Measurements from ENCODE around the gene DHX34.
"Not testable (repeated sequence)": the region's sequence is repeated elsewhere in the genome, so short reads cannot be mapped to it uniquely, and the experiment has no call there.

The DHX34 gene

DNA sequence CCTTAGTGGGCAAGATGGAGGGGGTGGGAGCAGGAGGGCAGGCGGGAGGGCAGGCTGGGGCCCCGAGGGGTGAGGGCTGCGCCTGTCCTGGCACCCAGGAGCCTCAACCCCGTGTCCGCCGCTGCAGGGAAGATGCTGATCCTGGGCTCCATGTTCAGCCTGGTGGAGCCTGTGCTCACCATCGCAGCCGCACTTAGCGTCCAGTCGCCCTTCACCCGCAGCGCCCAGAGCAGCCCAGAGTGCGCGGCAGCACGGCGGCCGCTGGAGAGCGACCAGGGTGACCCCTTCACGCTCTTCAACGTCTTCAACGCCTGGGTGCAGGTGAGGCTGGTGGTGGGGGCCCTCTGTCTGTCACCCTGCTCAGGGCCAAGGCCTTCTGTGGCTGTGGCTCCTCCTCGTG lies 23.5 kb downstream of the DHX34 start:
- no peak for DNase-seq

DNA sequence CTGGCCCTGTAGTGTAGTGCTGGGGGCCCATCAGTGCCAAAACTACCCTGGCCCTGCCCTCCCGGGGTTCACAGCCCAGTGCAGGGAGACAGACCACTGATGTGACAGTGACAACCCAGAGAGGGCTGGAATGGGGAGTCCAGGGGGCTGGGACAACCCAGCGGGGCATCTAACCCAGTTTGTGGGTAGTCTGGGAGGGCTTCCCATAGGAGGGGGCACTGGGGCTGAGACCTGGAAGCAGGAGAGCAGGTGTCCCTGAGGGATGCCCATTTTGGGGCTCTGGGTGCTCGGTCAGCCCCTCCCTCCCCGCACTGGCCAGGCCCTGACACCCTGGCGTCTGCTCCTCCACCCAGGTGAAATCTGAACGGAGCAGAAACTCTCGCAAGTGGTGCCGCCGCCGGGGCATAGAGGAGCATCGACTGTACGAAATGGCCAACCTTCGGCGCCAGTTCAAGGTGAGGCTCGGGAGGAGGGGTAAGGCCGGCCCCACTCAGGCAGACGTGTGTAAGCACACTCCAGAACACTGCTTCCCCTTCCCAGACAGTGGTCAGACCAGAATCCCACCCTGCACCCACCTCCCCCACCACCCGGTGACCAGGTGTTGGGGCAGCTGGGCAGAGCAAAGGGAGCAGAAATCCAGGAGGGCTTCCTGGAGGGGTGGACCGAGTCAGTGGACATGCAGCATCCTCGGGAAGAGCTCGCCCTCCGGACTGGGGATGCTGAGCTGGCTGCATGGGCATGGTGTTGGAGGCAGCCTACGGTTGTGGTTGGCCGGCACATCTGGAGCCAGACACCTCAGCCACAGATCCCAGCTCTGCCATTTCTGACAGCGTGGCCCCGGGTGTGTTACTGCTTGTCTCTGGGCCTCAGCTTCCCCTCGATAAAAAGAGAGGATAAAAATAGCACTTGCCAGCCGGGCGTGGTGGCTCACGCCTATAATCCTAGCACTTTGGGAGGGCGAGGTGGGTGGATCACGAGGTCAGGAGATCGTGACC lies 24.4 kb downstream of the DHX34 start:
- no peak for DNase-seq

DNA sequence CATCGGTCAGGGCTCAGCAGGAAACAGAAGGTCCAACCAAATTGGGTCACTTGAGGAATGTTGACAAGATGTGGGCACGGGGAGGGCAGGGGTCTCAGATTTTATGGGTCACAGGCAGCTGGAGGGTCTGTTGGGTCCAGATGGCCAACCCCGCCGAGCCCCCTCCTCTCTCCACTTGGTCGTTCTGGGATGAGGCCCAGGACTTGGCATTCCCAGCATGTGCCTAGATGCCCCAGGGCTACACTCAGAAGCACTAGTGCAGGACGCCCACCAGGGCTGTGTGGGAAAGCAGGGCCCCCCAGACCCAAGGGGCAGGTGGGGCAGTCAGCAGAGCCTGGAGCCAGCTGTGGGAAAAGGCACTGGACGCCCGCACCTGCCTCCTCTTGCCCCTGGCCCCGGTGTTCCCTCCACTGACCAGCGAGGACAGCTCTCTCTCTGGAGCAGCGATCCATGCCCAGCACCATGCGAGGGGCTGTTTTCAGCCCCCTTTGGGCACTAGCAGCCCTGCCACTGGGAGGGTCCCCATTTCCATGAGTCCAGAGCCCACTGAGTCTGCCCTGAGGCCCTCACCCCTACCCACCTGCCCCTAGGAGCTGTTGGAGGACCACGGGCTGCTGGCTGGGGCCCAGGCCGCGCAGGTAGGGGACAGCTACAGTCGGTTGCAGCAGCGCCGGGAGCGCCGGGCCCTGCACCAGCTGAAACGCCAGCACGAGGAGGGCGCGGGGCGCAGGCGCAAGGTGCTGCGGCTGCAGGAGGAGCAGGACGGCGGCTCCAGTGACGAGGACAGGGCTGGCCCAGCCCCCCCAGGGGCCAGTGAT lies 26.0 kb downstream of the DHX34 start:
- DNase-seq = no peak

DNA sequence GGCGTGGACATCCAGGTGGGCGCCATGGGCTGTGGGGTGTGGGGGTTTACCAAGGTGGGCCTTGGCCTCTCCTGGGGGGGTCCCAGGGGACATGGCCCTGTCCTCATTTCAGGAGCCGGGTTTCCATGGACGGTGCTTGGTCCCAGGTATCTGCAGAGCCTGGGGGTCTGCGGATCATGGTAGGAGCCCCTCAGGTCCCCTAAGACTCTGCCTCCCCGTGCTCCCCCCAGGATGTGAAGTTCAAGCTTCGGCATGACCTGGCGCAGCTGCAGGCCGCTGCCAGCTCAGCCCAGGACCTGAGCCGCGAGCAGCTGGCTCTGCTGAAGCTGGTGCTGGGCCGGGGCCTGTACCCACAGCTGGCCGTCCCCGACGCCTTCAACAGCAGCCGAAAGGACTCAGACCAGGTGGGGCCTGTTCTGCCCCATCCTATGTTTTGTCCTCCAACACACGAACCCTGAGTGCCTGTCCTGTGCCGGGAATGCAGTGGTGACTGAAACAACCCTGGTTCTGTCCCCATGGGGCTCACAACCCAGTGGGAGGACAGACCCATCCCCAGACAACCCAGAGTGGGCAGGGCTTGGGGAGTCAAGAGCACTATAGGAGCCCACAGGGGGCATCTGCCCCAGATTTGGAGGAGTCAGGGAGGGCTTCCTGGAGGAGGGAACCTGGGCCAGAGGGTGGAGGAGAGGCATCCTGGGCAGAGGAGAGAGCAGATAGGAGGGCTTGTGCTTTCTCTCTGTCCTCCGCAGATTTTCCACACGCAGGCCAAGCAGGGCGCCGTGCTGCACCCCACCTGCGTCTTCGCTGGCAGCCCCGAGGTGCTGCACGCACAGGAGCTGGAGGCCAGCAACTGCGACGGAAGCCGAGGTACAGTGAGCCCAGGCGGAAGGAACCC lies 26.8 kb downstream of the DHX34 start:
- no peak for DNase-seq

DNA sequence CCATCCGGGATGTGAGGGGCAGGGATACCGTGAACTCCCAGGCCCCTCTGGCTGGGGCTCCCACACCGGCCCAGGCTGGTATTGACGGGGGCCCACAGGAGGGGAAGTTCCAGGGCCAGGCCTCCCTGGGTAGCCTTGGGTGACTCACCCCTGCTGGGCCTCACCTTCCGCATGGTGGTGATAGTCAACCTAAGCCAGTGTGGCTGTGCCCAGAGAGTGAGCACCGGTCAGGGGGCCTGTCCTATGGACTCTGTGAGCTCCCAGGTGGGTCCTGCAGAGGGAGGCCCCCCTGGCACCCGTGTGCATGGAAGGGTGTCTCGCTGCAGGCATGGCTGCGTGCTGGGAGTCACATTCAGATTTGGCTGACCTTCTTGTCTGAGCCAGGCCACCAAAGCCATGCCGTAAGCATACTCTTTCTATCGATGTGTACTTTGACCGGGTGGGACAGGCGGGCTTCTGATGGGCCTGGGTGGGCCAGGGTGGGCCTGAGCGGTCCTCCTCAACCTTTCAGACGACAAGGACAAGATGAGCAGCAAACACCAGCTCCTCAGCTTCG lies 27.6 kb downstream of the DHX34 start:
- DNase-seq = no peak

DNA sequence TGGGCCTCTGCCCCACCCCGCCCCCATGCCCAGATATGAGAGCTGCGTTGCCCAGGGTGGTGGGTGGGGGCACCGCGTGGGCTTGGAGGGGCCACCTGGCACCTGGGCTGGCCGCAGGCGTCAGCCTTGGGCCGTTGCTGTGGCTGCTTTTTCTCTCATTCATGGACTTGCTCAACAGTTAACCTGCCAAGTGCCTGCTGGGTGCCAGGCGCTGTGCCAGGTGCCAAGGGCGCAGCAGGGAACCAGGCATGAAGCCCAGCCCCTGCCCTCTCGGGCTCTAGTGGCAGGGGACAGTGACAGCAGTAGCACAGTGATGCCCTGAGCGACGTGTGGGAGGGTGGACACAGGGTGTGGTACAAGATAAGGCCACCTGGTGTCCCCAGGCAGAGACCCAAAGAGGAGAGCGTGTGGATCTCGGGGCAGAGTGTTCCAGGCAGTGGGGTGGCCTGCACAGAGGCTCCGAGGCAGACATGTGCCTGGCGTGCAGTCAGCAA lies 28.1 kb downstream of the DHX34 start:
- DNase-seq = no peak

DNA sequence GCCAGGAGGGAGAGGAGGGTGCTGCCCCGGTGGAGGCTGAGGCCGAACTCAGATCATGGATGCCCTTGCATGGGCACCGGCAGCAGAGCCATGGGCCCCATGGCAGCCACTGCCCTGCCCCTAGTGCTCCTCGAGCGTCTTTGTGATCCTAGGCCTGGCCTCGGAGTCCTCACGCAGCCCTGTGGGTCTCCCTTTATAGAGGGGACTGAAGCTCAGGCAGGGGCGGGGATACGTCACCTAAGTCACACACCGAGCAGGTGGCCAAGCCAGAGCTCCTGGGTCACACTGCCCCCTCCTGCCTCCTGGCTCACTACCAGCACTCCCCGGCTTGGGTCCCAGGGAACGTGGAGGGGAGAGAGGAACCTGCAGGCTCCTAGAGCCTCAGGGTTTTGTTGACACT lies 28.7 kb downstream of the DHX34 start:
- no peak for DNase-seq

DNA sequence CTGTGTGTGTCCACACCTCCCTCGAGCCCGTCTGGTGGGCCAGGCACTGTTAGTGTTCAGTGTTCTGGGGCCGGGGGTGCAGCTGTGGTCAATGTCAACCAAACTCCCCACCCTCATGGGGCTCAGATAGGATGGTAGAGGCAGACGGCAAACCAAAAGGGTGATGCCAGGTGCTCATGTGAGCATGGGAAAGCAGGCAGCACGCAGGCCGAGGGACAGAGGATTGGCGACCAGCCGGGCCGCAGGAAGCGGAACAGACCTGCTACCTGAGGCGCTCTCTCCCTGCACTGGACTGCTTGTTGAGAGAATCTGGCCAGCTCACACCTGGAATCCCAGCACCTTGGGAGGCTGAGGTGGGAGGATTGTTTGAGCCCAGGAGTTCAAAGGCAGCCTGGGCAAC lies 29.1 kb downstream of the DHX34 start:
- DNase-seq = no peak

DNA sequence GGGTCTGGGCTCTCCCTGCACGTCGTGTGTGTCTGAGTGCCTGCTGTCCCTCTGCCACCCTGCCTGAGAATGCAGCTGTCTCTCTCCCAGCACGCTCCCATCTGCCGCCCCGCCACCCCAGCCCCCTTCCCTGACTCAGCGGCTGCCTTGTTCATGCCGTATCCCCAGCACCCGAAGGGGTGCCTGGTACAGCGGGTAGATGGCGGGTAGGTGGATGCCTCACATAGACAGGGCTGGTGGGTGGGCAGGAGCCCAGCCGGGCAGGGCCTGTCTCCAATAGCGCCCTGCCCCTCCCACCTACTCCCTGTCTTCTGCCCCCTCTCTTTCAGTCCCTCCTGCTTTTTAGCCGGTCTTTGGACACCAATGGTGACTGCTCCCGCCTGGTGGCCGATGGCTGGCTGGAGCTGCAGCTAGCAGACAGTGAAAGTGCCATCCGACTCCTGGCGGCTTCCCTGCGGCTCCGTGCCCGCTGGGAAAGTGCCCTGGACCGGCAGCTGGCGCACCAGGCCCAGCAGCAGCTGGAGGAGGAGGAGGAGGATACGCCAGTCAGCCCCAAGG lies 30.3 kb downstream of the DHX34 start:
- DNase-seq = no peak

DNA sequence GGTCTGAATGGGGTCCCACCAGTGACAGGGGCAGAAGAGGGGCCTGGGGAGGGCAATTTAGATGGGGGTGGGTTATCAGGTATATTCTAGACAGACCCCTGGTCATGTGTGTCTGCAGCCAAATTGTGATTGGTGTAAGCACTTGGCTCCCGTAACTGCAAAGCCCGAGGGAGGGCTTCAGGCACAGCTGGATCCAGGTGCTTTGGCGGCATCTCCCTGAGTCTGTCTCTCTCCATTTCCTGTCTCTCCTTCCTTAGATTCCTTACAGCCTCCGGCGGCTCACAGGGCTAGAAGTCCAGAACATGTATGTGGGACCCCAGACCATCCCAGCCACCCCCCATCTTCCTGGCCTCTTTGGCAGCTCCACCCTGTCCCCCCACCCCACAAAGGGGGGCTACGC lies 31.4 kb downstream of the DHX34 start:
- DNase-seq = no peak

DNA sequence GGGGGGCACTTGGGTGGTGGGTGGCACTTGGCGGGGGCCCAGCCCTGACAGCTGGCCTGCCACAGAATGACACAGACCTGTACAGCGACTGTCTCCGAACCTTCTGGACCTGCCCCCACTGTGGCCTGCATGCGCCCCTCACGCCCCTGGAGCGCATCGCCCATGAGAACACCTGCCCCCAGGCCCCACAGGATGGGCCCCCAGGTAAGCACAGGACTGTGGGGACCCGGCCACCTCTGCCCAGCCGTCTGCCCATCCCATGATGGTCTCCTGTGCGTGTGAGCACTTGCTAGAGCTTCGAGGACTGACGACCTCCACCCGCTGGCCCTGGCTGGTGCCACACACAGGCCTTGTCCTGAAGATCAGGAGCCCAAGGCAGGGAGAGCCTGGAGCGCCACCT lies 32.0 kb downstream of the DHX34 start:
- DNase-seq = no peak

DNA sequence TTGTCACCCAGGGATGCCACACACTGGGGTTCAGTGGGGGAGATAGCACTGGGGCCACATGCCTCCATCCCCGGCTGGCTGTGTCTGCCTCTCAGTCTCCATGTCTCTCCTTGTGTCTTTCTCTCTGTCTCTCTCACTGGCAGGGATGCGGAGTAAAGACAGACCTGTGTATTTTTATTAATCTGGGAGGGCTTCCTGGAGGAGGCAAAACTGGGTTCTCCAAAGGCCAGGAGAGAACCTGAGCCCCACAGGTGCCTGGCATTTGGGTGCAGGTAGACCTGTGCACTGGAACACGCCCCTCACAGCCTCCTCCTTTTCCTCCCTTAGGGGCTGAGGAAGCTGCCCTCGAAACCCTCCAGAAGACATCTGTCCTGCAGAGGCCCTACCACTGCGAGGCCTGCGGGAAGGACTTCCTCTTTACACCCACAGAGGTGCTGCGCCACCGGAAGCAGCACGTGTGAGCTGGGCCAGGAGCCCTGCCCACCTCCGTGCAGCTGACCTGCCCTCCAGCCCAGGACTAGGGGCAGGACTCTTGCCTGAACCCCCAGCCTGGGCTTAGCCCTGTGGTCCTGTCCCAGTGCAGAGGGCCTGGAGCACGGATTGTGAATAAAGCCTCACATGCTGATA lies 32.7 kb downstream of the DHX34 start:
- no peak for DNase-seq

DNA sequence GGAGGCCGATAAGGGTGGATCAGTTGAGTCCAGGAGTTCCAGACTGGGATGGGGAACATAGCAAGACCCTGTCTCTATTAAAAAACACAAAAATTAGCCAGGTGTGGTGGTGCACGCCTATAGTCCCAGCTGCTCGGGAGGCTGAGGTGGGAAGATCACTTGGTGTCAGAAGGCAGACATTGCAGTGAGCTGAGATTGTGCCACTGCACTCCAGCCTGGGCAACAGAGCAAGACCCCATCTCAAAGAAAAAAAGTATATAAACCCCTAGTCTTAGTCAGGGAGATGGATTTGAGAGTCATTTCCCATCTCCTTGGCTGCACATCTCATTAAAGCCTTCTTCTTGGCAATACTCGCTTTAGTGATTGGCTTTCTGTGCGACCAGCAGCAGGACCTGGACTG lies 34.8 kb downstream of the DHX34 start:
- DNase-seq = not testable (repeated sequence)

DNA sequence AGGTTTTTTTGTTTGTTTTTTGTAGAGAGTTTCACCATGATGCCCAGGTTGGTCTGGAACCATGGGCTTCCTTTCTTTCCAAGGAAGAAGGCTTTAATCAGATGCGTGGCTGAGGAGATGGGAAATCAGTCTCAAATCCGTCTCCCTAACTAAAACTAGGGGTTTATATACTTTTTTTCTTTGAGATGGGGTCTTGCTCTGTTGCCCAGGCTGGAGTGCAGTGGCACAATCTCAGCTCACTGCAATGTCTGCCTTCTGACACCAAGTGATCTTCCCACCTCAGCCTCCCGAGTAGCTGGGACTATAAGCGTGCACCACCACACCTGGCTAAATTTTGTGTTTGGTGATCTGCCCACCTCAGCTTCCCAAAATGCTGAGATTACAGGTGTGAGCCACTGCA lies 35.4 kb downstream of the DHX34 start:
- DNase-seq = not testable (repeated sequence)

DNA sequence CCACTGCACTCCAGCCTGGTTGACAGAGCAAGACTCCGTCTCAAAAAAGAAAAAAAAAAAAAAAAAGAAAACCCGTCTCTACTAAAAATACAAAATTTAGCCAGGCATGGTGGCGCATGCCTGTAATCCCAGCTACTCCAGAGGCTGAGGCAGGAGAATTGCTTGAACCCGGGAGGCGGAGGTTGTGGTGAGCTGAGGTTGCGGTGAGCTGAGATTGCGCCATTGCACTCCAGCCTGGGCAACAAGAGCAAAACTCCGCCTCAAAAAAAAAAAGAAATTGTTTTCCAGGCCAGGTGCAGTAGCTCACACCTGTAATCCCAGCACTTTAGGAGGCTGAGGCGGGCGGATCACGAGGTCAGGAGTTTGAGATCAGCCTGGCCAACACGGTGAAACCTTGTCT lies 37.5 kb downstream of the DHX34 start:
- DNase-seq = not testable (repeated sequence)

DNA sequence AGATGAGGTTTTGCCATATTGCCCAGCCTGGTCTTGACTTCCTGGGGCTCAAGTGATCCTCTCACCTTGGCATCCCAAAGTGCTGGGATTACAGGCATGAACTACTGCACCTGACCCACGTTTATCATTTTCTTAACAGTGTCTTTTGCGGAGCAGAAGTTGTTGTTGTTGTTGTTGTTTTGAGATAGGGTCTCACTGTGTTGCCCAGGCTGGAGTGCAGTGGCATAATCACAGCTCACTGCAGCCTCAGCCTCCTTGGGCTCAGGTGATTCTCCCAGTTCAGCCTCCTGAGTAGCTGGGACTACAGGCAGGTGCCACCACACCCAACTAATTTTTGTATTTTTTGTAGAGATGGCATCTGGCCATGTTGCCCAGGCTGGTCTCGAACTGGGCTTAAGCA lies 38.5 kb downstream of the DHX34 start:
- DNase-seq = not testable (repeated sequence)

DNA sequence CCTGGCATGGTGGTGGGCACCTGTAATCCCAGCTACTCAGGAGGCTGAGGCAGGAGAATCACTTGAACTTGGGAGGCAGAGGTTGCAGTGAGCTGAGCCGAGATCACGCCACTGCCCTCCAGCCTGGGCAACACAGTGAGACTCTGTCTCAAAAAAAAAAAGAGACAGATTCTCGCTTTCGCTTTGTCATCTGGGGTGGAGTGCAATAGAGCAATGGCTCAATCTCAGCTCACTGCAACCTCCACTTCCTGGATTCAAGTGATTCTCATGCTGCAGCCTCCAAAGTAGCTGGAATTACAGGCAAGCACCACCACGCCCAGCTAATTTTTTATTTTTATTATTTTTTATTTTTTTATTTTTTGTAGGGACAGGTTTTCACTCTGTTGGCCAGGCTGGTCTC lies 39.6 kb downstream of the DHX34 start:
- DNase-seq = not testable (repeated sequence)

DNA sequence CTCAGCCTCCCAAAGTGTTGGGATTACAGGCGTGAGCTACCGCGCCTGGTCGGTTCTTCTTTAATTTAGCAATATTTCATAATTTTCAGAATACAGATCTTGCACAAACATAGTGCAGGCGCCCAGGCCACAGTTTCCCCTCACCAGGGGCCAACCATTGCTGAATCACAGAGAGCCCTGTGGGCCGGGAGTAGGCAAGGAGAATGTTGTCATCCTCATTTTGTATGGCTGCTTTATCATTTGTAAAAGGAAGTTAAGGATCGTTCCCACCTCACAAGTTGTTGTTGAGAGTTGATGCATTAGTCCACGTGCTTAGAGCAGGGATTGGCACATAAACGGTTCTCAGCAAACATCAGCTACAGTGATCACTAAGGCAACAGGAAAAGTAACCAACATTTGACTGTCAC lies 40.0 kb downstream of the DHX34 start:
- DNase-seq = no peak

DNA sequence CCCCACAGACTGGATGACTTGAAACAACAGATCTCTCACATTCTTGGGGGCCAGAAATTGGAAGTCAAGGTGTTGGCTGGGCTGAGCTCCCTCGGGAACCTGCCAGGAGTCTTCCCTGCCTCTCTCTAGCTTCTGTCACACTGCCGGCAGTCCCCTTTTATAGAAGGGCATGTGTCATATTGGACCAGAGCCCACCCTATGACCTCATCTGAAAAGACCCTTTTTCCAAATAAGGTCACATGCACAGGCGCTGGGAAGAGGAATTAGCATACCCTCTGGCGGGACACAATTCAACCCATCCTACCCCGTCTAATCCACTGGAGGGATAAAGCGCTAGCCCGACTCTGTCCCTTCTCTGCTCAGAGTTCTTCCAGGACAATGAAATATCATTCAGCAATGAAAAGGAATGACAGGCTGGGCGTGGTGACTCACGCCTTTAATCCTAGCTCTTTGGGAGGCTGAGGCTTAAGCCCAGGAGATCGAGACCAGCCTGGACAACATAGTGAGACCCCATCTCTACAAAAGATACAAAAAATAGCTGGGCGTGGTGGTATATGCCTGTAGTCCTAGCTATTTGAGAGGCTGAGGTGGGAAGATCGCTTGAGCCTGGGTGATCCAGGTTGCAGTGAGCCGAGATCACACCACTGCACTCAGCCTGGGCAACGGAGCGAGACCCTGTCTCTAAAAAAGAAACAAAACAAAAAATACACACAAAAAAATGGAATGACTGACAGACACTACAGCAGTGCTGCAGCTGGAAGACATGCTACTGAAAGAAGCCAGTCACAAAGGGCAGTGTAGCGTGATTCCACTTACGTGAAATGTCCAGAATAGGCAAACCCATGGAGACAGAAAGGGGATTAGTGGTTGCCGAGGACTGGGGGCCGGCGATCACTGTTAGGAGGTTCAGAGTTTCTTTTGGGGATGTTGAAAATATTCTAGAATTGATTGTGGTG lies 41.7 kb downstream of the DHX34 start:
- DNase-seq = no peak

DNA sequence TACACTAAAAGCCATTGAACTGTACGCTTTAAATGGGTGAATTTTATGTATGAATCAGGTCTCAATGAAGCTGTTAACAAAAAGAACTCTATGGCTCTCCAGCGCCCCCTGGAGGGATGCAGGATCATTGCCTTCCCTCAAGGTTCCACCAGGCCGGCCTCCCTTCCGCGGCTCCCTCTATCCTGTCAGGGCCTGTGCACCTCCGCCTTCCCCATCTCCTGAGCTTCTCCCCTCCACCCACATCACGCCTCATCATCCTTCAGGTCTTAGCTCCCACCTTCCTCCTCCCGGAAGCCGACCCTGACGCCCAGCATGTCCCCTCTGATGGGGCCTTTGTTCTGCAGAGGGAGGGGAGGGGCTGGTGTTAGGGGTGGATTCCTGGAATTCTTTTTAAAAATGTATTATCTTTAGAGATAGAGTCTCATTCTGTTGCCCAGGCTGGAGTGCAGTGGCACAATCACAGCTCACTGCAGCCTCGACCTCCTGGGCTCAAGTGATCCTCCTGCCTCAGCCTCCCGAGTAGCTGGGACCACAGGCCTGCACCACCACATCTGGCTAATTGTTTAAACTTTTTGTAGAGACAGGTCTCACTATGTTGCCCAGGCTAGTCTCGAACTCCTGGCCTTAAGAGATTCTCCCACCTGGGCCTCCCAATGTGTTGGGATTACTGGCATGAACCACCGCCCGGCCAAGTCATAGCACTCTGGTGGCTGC lies 42.6 kb downstream of the DHX34 start:
- peak; percentile 74 for DNase-seq
